Neural progenitor cell (in vitro differentiated cells): ENCODE measurements around the gene DIPK1B.

Source experiments
- CTCF ChIP-seq: fragments of 200-600 bp; sonication (generic); IDR thresholded peaks from 2 replicates; pipeline ENCODE4 v1.5.1; 2017; ENCODE audit warnings: antibody characterized with exemption, mild to moderate bottlenecking
- EZH2 ChIP-seq: fragments of 200-600 bp; sonication (generic); IDR thresholded peaks from 2 replicates; pipeline ENCODE4 v1.6.1; 2017; ENCODE audit warnings: antibody characterized with exemption, mild to moderate bottlenecking, moderate library complexity
- EZH2phosphoT487 ChIP-seq: fragments of 200-600 bp; sonication (generic); IDR thresholded peaks from 2 replicates; pipeline ENCODE4 v1.6.1; 2017; ENCODE audit warnings: antibody characterized with exemption

GRCh38 chr9:136675477-136676296 is 36.7 kb upstream of the DIPK1B start:
- no peak for TF ChIP-seq CTCF
- no peak for TF ChIP-seq EZH2
- TF ChIP-seq EZH2phosphoT487 = no peak
